ENCODE data around the gene LRRN4. TPM values are rescaled to one million over a fixed set of nuclear protein-coding genes. Genes with fewer than 3 reads are reported as not detected.

LRRN4 gene
- total RNA-seq, 4 donors from 2014 or later = not detected

GRCh38 chr20:6095409-6095808, 41.5 kb upstream of the LRRN4 start:
- no peaks in the 10 kb centered on the region for H3K4me1 ChIP-seq
- H3K9me3 ChIP-seq = no peaks in the 10 kb centered on the region
- WGBS, 2 donors = 87 to 90% methylated on average over 5 of the region's 5 CpGs
- H3K27me3 ChIP-seq = no peaks in the 10 kb centered on the region
- no peak for TF ChIP-seq CTCF (IDR thresholded peaks at IDR 0.05)
- no peak for TF ChIP-seq POLR2A (IDR thresholded peaks at IDR 0.05)
- peaks cover 0 to 6% of the 10 kb centered on the region in 2 donors for H3K36me3 ChIP-seq
- DNase-seq = no peak
- no peak overlapping the region for H3K27ac ChIP-seq
- intact Hi-C loops (cut with DNase I) = no loop called here
- no peak overlapping the region for H3K4me3 ChIP-seq (replicated peaks in 1 of 3)

GRCh38 chr20:6094565-6094964, 40.7 kb upstream of the LRRN4 start:
- TF ChIP-seq CTCF (IDR thresholded peaks at IDR 0.05) (no peak), POLR2A (IDR thresholded peaks at IDR 0.05) (no peak)
- intact Hi-C loops (cut with DNase I) = no loop called here
- no peak overlapping the region for H3K4me3 ChIP-seq (replicated peaks in 1 of 3)
- H3K27ac ChIP-seq = no peak overlapping the region
- peaks cover 0 to 6% of the 10 kb centered on the region in 2 donors for H3K36me3 ChIP-seq
- H3K4me1 ChIP-seq = no peaks in the 10 kb centered on the region
- no peaks in the 10 kb centered on the region for H3K9me3 ChIP-seq
- DNase-seq = no peak
- H3K27me3 ChIP-seq = no peaks in the 10 kb centered on the region
- WGBS, 2 donors = 95 to 97% methylated on average over 4 of the region's 4 CpGs

- WGBS, 2 donors = 79 to 84% methylated on average over 3 of the region's 3 CpGs
- H3K4me3 ChIP-seq (replicated peaks in 1 of 3) = no peak overlapping the region
- no peaks in the 10 kb centered on the region for H3K27me3 ChIP-seq
- no peak for DNase-seq
- H3K4me1 ChIP-seq = no peaks in the 10 kb centered on the region
- intact Hi-C loops (cut with DNase I) = no loop called here
- no peak overlapping the region for H3K27ac ChIP-seq
- no peak for TF ChIP-seq POLR2A (IDR thresholded peaks at IDR 0.05)
- TF ChIP-seq CTCF (IDR thresholded peaks at IDR 0.05) = no peak
- no peaks in the 10 kb centered on the region for H3K9me3 ChIP-seq
- peaks cover 0 to 6% of the 10 kb centered on the region in 2 donors for H3K36me3 ChIP-seq
Observed at GRCh38 chr20:6094063-6094462, 40.2 kb upstream of the LRRN4 start.

GRCh38 chr20:6091661-6092060, 37.8 kb upstream of the LRRN4 start:
- no peak overlapping the region for H3K4me3 ChIP-seq (replicated peaks in 1 of 3)
- H3K27me3 ChIP-seq = no peaks in the 10 kb centered on the region
- no peak for DNase-seq
- H3K4me1 ChIP-seq = no peaks in the 10 kb centered on the region
- 78 to 85% methylated on average over 8 of the region's 8 CpGs for WGBS, 2 donors
- H3K27ac ChIP-seq = no peak overlapping the region
- TF ChIP-seq POLR2A (IDR thresholded peaks at IDR 0.05) = no peak
- TF ChIP-seq CTCF (IDR thresholded peaks at IDR 0.05) = no peak
- peaks cover 0 to 3% of the 10 kb centered on the region in 2 donors for H3K36me3 ChIP-seq
- no peaks in the 10 kb centered on the region for H3K9me3 ChIP-seq
- intact Hi-C loops (cut with DNase I) = no loop called here

GRCh38 chr20:6086868-6087267, 33.0 kb upstream of the LRRN4 start:
- H3K36me3 ChIP-seq = no peaks in the 10 kb centered on the region
- no peak for TF ChIP-seq POLR2A (IDR thresholded peaks at IDR 0.05)
- TF ChIP-seq CTCF (IDR thresholded peaks at IDR 0.05) = no peak
- intact Hi-C loops (cut with DNase I) = no loop called here
- H3K4me1 ChIP-seq = no peaks in the 10 kb centered on the region
- no peak for DNase-seq
- H3K9me3 ChIP-seq = no peaks in the 10 kb centered on the region
- no peak overlapping the region for H3K27ac ChIP-seq
- H3K27me3 ChIP-seq = no peaks in the 10 kb centered on the region
- 75 to 76% methylated on average over 2 of the region's 2 CpGs for WGBS, 2 donors
- no peak overlapping the region for H3K4me3 ChIP-seq (replicated peaks in 1 of 3)
